Suprapubic skin (tissue), 4 donors: ENCODE data around the gene AMBRA1. TPM values are rescaled to one million over a fixed set of nuclear protein-coding genes. Genes with fewer than 3 reads are reported as not detected.

ENCODE experiments used
- DNase-seq, 2 donors: peaks; one replicate each; pipeline ENCODE4 v3.0.0-alpha.2; 2019; ENCODE audit warnings: low spot score in 2 of 2
- H3K27ac ChIP-seq: fragments of 200-600 bp; sonication (generic); one replicate; pipeline ENCODE4 v1.5.1; 2019
- H3K27me3 ChIP-seq: fragments of 200-600 bp; sonication (generic); one replicate; pipeline ENCODE4 v1.5.1; 2019
- H3K36me3 ChIP-seq: fragments of 200-600 bp; sonication (generic); one replicate; pipeline ENCODE4 v1.5.1; 2019
- H3K4me1 ChIP-seq: fragments of 200-600 bp; sonication (generic); one replicate; pipeline ENCODE4 v1.5.1; 2019
- H3K4me3 ChIP-seq: fragments of 200-600 bp; sonication (generic); one replicate; pipeline ENCODE4 v1.5.1; 2019; ENCODE audit warnings: mild to moderate bottlenecking
- H3K9me3 ChIP-seq: fragments of 200-600 bp; sonication (generic); one replicate; pipeline ENCODE4 v1.5.1; 2019
- CTCF ChIP-seq, 2 donors: fragments of 200-600 bp in 1 of 2; fragments of 450-650 bp in 1 of 2; sonication (generic) in 1 of 2; IDR thresholded peaks; one replicate each; pipeline ENCODE4 v1.5.1; 2016 to 2019; ENCODE audit warnings: antibody characterized with exemption in 2 of 2, mild to moderate bottlenecking in 1 of 2, moderate library complexity in 1 of 2
- EP300 ChIP-seq: sonication (generic); formaldehyde crosslinking; IDR thresholded peaks from one replicate; pipeline ENCODE4 v1.6.1; 2017; ENCODE audit warnings: antibody characterized with exemption
- POLR2A ChIP-seq, 2 donors: fragments of 450-650 bp; IDR thresholded peaks; one replicate each; pipeline ENCODE4 v1.6.1; 2017; ENCODE audit warnings: antibody characterized with exemption in 2 of 2, mild to moderate bottlenecking in 2 of 2, moderate library complexity in 2 of 2
- POLR2AphosphoS5 ChIP-seq, 3 donors: sonication (generic); formaldehyde crosslinking; IDR thresholded peaks; one replicate each; pipeline ENCODE4 v1.6.1; 2017; ENCODE audit warnings: antibody characterized with exemption in 3 of 3
- WGBS: methylation state at CpG from one replicate; pipeline ENCODE4 v1.1.5; 2018; 5-methylcytosine and 5-hydroxymethylcytosine counted together
- total RNA-seq, 4 donors: library from RNA; depleted of rRNA; stranded (reverse); fragments of >200 nt; gene quantifications; one replicate each; pipeline ENCODE4 v1.1.0, GENCODE V29; 2016

The AMBRA1 gene
- total RNA-seq, 4 donors from 2014 or later: 38.6 to 63.2 (median 45.6) TPM

GRCh38 chr11:46490666-46491065 is 103.2 kb downstream of the AMBRA1 start:
- H3K4me3 ChIP-seq: no peak overlapping the region
- no peak overlapping the region for H3K27ac ChIP-seq
- no peak for TF ChIP-seq POLR2AphosphoS5 (IDR thresholded peaks at IDR 0.05)
- no peak for TF ChIP-seq CTCF (IDR thresholded peaks at IDR 0.05)
- no peak for TF ChIP-seq POLR2A (IDR thresholded peaks at IDR 0.05)
- TF ChIP-seq EP300: no peak
- peaks cover 17% of the 10 kb centered on the region for H3K36me3 ChIP-seq
- no peak for DNase-seq
- peaks cover 19% of the 10 kb centered on the region for H3K4me1 ChIP-seq
- H3K27me3 ChIP-seq: no peaks in the 10 kb centered on the region
- no peaks in the 10 kb centered on the region for H3K9me3 ChIP-seq

GRCh38 chr11:46489656-46490560 is 103.9 kb downstream of the AMBRA1 start:
- WGBS: 68% methylated on average over 6 of the region's 6 CpGs
- peaks cover 17% of the 10 kb centered on the region for H3K36me3 ChIP-seq
- TF ChIP-seq POLR2AphosphoS5 (IDR thresholded peaks at IDR 0.05) (no peak), POLR2A (IDR thresholded peaks at IDR 0.05) (no peak), EP300 (no peak), CTCF (IDR thresholded peaks at IDR 0.05) (no peak)
- H3K27me3 ChIP-seq: no peaks in the 10 kb centered on the region
- no peak overlapping the region for H3K4me3 ChIP-seq
- H3K27ac ChIP-seq: no peak overlapping the region
- no peak for DNase-seq
- peaks cover 19% of the 10 kb centered on the region for H3K4me1 ChIP-seq
- no peaks in the 10 kb centered on the region for H3K9me3 ChIP-seq

GRCh38 chr11:46485856-46486443 is 107.9 kb downstream of the AMBRA1 start:
- H3K9me3 ChIP-seq: no peaks in the 10 kb centered on the region
- no peak for TF ChIP-seq POLR2AphosphoS5 (IDR thresholded peaks at IDR 0.05)
- TF ChIP-seq POLR2A (IDR thresholded peaks at IDR 0.05): no peak
- no peak for TF ChIP-seq EP300
- no peak for TF ChIP-seq CTCF (IDR thresholded peaks at IDR 0.05)
- no peaks in the 10 kb centered on the region for H3K27me3 ChIP-seq
- peaks cover 5% of the 10 kb centered on the region for H3K36me3 ChIP-seq
- 81% methylated on average over 4 of the region's 4 CpGs for WGBS
- H3K27ac ChIP-seq: no peak overlapping the region
- DNase-seq: no peak
- peaks cover 9% of the 10 kb centered on the region for H3K4me1 ChIP-seq
- H3K4me3 ChIP-seq: no peak overlapping the region

GRCh38 chr11:46484101-46484500 is 109.7 kb downstream of the AMBRA1 start:
- DNase-seq: no peak
- Histone ChIP-seq H3K27ac (no peak overlapping the region), H3K27me3 (no peaks in the 10 kb centered on the region), H3K9me3 (no peaks in the 10 kb centered on the region), H3K4me3 (no peak overlapping the region), H3K36me3 (peaks cover 5% of the 10 kb centered on the region), H3K4me1 (no peaks in the 10 kb centered on the region)
- TF ChIP-seq CTCF (IDR thresholded peaks at IDR 0.05): no peak
- TF ChIP-seq EP300: no peak
- no peak for TF ChIP-seq POLR2AphosphoS5 (IDR thresholded peaks at IDR 0.05)
- no peak for TF ChIP-seq POLR2A (IDR thresholded peaks at IDR 0.05)

- H3K36me3 ChIP-seq: peaks cover 5% of the 10 kb centered on the region
- no peaks in the 10 kb centered on the region for H3K9me3 ChIP-seq
- no peaks in the 10 kb centered on the region for H3K27me3 ChIP-seq
- H3K4me1 ChIP-seq: no peaks in the 10 kb centered on the region
- no peak overlapping the region for H3K4me3 ChIP-seq
- H3K27ac ChIP-seq: no peak overlapping the region
- no peak for DNase-seq
- TF ChIP-seq CTCF (IDR thresholded peaks at IDR 0.05) (no peak), POLR2A (IDR thresholded peaks at IDR 0.05) (no peak), EP300 (no peak)
- WGBS: 73% methylated on average over 3 of the region's 3 CpGs
Measured at GRCh38 chr11:46480909-46481308, 112.9 kb downstream of the AMBRA1 start.
